ENCODE results near the gene DVL1. TPM values are rescaled to one million over a fixed set of nuclear protein-coding genes. Genes with fewer than 3 reads are reported as not detected.

Gene DVL1
- total RNA-seq, 1 donor from 2014 or later: 92.9 TPM

DNA sequence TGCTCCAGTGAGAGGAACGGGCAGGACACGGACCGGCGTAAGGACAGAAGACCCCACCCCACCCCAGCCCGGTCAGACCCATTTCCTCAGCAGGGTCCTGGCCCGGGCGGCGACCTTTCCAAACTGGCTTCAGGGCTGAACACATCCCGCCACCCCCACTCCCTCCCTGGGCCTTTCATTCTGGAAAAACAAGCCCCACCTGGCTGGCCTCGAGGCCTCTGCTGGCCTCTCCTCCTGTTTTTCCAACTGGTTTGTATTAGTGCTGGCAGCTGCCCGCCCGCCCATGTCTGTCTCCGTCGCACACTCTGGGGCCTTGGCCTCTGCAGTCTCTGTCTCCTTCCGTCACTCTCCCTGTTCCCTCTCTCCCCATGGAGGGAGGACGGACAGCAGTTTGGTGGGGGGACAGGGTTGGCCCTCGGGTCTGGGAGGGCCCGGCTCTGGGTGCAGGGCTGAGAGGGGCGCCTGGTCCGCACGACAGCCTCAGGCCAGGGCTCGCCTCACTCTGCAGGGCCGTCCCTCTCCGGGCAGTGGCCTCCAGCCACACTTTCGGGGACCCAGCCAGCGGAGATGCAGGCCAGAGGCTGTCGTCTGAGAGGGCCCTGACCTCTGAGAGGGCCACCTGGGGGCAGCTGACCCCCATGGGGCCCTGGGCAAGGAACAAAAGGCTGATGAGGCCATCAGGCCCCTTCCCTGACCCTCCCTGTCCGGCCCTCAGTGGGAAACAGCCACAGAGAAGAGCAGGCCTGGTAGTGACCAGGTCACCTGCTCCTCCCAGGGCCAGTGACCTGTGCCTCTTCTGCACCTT, 10.6 kb upstream of the DVL1 start:
- Mint-ChIP-seq H3K9me3 (ENCODE audit: unreplicated experiment) (no peaks in the 10 kb centered on the region), H3K36me3 (ENCODE audit: unreplicated experiment) (no peaks in the 10 kb centered on the region), H3K27ac (ENCODE audit: unreplicated experiment) (peak overlapping the region; percentile 90), H3K4me3 (ENCODE audit: unreplicated experiment) (peak overlapping the region; percentile 90), H3K4me1 (ENCODE audit: unreplicated experiment) (peaks cover 56% of the 10 kb centered on the region), H3K27me3 (ENCODE audit: unreplicated experiment) (no peaks in the 10 kb centered on the region)
- TF ChIP-seq, protein P1, sequence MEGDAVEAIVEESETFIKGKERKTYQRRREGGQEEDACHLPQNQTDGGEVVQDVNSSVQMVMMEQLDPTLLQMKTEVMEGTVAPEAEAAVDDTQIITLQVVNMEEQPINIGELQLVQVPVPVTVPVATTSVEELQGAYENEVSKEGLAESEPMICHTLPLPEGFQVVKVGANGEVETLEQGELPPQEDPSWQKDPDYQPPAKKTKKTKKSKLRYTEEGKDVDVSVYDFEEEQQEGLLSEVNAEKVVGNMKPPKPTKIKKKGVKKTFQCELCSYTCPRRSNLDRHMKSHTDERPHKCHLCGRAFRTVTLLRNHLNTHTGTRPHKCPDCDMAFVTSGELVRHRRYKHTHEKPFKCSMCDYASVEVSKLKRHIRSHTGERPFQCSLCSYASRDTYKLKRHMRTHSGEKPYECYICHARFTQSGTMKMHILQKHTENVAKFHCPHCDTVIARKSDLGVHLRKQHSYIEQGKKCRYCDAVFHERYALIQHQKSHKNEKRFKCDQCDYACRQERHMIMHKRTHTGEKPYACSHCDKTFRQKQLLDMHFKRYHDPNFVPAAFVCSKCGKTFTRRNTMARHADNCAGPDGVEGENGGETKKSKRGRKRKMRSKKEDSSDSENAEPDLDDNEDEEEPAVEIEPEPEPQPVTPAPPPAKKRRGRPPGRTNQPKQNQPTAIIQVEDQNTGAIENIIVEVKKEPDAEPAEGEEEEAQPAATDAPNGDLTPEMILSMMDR (IDR thresholded peaks at IDR 0.05): no peak
- peak; percentile 95 for DNase-seq (ENCODE audit: extremely low spot score, unreplicated experiment)

DNA sequence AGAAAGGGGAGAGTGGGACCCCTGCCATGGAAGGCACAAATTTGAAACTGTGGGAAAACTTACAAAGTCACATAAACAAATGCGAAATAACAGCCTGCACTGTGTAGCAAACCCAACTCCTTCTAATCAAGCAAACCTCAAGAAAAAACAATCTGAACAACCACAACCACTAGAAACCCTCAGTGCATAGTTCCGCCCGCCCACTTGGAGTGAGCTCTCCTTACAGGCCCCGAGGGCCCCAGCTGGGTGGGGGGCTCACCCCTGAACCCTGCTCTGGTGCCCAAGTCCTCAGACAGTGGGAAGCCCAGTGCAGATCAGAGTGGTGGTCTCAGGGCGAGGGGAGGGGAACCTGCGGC, 10.1 kb upstream of the DVL1 start:
- H3K4me1 Mint-ChIP-seq (ENCODE audit: unreplicated experiment): peaks cover 54% of the 10 kb centered on the region
- H3K36me3 Mint-ChIP-seq (ENCODE audit: unreplicated experiment): no peaks in the 10 kb centered on the region
- H3K27me3 Mint-ChIP-seq (ENCODE audit: unreplicated experiment): no peaks in the 10 kb centered on the region
- no peaks in the 10 kb centered on the region for H3K9me3 Mint-ChIP-seq (ENCODE audit: unreplicated experiment)
- peak; percentile 95 for DNase-seq (ENCODE audit: extremely low spot score, unreplicated experiment)
- H3K27ac Mint-ChIP-seq (ENCODE audit: unreplicated experiment): peak overlapping the region; percentile 90
- peak overlapping the region; percentile 90 for H3K4me3 Mint-ChIP-seq (ENCODE audit: unreplicated experiment)
- TF ChIP-seq, protein P1 (IDR thresholded peaks at IDR 0.05): no peak

DNA sequence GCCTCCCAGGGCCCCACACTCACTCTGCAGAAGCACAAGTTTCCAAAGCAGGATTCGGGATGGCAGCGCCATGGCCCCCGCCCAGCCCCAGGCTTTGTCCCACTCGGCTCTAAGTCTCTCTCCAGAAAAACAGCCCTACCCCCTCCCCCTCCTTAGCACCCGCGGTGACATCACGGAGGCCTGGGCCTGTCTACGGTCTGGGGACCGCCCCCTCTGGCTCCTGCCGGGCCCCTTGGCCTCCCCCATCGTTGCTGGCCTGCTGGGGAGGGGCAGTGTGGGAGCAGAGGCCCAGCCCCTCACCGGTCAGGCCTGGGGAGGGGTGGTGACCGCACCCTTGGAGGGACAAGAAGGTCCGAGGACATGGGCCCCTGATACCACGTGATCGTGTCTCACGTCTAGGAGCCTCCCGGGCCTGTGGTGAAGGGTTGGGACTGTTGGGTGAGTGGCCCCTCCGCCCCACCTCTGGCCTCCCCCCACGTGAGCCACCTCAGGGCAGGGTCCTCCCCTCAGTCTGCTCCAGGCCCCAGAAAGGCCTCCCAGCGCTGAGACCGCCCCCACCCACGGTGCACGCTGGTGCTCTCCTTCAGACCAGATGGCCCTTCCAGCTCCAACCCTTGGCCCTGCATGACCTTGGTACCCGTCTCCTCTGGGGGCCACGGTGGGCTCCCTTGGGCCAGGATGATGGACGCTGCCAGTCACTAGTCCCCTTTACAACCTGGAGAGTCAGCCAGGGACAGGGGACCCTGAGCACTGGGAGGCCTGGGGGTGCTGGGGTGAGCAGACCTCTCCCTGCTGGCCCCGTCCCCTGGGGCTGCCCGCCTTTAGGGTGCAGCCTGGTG, 9.4 kb upstream of the DVL1 start, which contains the start of gene MXRA8:
MXRA8 (minus strand) TSS at position 123 of the 839 bp plus-strand sequence; CDS start at position 72, 51 bp downstream.
- peak within 1 kb of the TSS; percentile 90 for H3K4me3 Mint-ChIP-seq (ENCODE audit: unreplicated experiment)
- DNase-seq (ENCODE audit: extremely low spot score, unreplicated experiment): no peak
- no peaks in the 10 kb centered on the region for H3K9me3 Mint-ChIP-seq (ENCODE audit: unreplicated experiment)
- TF ChIP-seq, protein P1 (IDR thresholded peaks at IDR 0.05): no peak
- peaks cover 59% of the 10 kb centered on the region for H3K4me1 Mint-ChIP-seq (ENCODE audit: unreplicated experiment)
- peaks cover 2% of the 10 kb centered on the region for H3K36me3 Mint-ChIP-seq (ENCODE audit: unreplicated experiment)
- H3K27me3 Mint-ChIP-seq (ENCODE audit: unreplicated experiment): no peaks in the 10 kb centered on the region
- peak within 1 kb of the TSS; percentile 90 for H3K27ac Mint-ChIP-seq (ENCODE audit: unreplicated experiment)

DNA sequence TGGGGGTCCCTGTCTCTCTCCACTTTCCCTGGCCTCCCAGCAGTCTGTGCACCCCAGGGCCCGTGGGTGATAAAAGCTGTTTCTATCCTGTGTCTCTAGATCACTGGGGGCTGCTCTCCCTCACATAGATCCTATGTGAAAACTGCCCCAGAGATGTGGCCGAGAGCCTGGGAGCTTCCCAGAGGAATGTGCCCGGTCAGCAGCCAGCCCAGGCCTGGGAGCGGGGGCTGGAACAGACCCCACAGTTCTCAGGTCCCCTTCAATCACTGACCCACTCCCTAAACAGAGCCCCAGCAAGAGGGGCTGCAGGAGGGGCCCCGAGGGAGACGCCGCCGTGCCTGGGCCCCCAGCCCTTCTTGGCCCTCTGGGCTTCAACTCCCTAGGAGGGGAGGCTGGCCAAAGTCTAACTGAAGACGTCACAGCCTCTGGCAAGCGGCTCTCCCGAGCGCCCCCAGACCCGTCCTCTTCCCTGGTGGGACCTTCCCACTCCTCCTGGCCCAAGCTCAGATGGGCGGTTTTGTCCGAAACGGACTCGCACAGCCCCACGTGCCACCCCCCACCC, 8.7 kb upstream of the DVL1 start:
- Mint-ChIP-seq H3K27me3 (ENCODE audit: unreplicated experiment) (no peaks in the 10 kb centered on the region), H3K27ac (ENCODE audit: unreplicated experiment) (peak overlapping the region; percentile 90), H3K36me3 (ENCODE audit: unreplicated experiment) (peaks cover 4% of the 10 kb centered on the region), H3K9me3 (ENCODE audit: unreplicated experiment) (no peaks in the 10 kb centered on the region), H3K4me3 (ENCODE audit: unreplicated experiment) (peak overlapping the region; percentile 90), H3K4me1 (ENCODE audit: unreplicated experiment) (peaks cover 65% of the 10 kb centered on the region)
- TF ChIP-seq, protein P1 (IDR thresholded peaks at IDR 0.05): no peak
- no peak for DNase-seq (ENCODE audit: extremely low spot score, unreplicated experiment)
